ENCODE data around the gene RAB11FIP3.

Gene RAB11FIP3

GRCh38 chr16:569445-570254 is 144.2 kb downstream of the RAB11FIP3 start, which contains the start of gene PIGQ:
PIGQ (plus strand) TSS chr16:569968; CDS start chr16:574075, 4,107 bp downstream.
- DNase-seq, result peak; percentile 78

Data from T1000 (cell line).